WTC11 (cell line): ENCODE measurements around the gene CRK. TPM values are rescaled to one million over a fixed set of nuclear protein-coding genes. Genes with fewer than 3 reads are reported as not detected.

Source experiments
- ATAC-seq: fragments of 200-7000 bp; cut with Tn5 transposase; 2 replicates; pipeline ENCODE4 v1.10.0; 2021; ENCODE audit warnings: mild to moderate bottlenecking, moderate library complexity
- CTCF ChIA-PET: fragments of 300-600 bp; sonication (Branson Sonifier 250); formaldehyde crosslinking; loops from one replicate; lab custom pipeline; 2021; ENCODE audit warnings: antibody characterized with exemption; lab: Charles Lee
- POLR2A ChIA-PET: fragments of 350-600 bp; sonication (Branson Sonifier 250); formaldehyde crosslinking; loops from one replicate; lab custom pipeline; 2021; ENCODE audit warnings: antibody characterized with exemption; lab: Charles Lee
- DNase-seq: peaks from one replicate; pipeline ENCODE4 v3.0.0; 2021; ENCODE audit warnings: low spot score
- H3K27ac Mint-ChIP-seq: 2 replicates; pipeline ENCODE4 v1.8.0; 2021; ENCODE audit warnings: mixed read lengths
- H3K27me3 Mint-ChIP-seq: 2 replicates; pipeline ENCODE4 v1.8.0; 2021; ENCODE audit warnings: low read depth, mild to moderate bottlenecking, moderate library complexity, mixed read lengths
- H3K36me3 Mint-ChIP-seq: 2 replicates; pipeline ENCODE4 v1.8.0; 2021; ENCODE audit warnings: mixed read lengths
- H3K4me1 Mint-ChIP-seq: 2 replicates; pipeline ENCODE4 v1.8.0; 2022; ENCODE audit warnings: mixed read lengths
- H3K4me3 Mint-ChIP-seq: 2 replicates; pipeline ENCODE4 v1.8.0; 2021; ENCODE audit warnings: mild to moderate bottlenecking, moderate library complexity, mixed read lengths
- H3K9me3 Mint-ChIP-seq: 2 replicates; pipeline ENCODE4 v1.8.0; 2021; ENCODE audit warnings: mixed read lengths
- ATF6 ChIP-seq: sonication (generic); formaldehyde crosslinking; IDR thresholded peaks from 2 replicates; pipeline ENCODE4 v1.8.1; 2023; ENCODE audit warnings: mild to moderate bottlenecking, missing genetic modification reagents
- CBFB ChIP-seq: sonication (generic); formaldehyde crosslinking; IDR thresholded peaks from 2 replicates; pipeline ENCODE4 v1.8.1; 2022; ENCODE audit warnings: mild to moderate bottlenecking, low read depth, missing genetic modification reagents
- CTCF ChIP-seq: fragments of 200-600 bp; IDR thresholded peaks from 2 replicates; pipeline ENCODE4 v1.8.0; 2022; ENCODE audit warnings: antibody characterized with exemption
- E2F1 ChIP-seq: sonication (generic); formaldehyde crosslinking; IDR thresholded peaks from 2 replicates; pipeline ENCODE4 v1.8.0; 2022; ENCODE audit warnings: mild to moderate bottlenecking, missing genetic modification reagents
- FOXJ3 ChIP-seq: sonication (generic); formaldehyde crosslinking; IDR thresholded peaks from 2 replicates; pipeline ENCODE4 v1.9.0; 2021; ENCODE audit warnings: missing genetic modification reagents, mild to moderate bottlenecking, borderline replicate concordance
- FOXK1 ChIP-seq: sonication (generic); formaldehyde crosslinking; IDR thresholded peaks from 2 replicates; pipeline ENCODE4 v1.8.0; 2022; ENCODE audit warnings: mild to moderate bottlenecking, moderate library complexity, missing genetic modification reagents
- FOXP4 ChIP-seq: sonication (generic); formaldehyde crosslinking; IDR thresholded peaks from 2 replicates; pipeline ENCODE4 v1.8.0; 2022; ENCODE audit warnings: mild to moderate bottlenecking, missing genetic modification reagents
- HMGXB4 ChIP-seq: sonication (generic); formaldehyde crosslinking; IDR thresholded peaks from 2 replicates; pipeline ENCODE4 v1.8.1; 2023; ENCODE audit warnings: mild to moderate bottlenecking, moderate library complexity, missing genetic modification reagents
- JUN ChIP-seq: sonication (generic); formaldehyde crosslinking; IDR thresholded peaks from 2 replicates; pipeline ENCODE4 v1.8.0; 2023; ENCODE audit warnings: mild to moderate bottlenecking, missing genetic modification reagents
- MXD4 ChIP-seq: fragments of 250-450 bp; sonication (Bioruptor Pico); IDR thresholded peaks from 2 replicates; pipeline ENCODE4 v1.8.0; 2021; ENCODE audit warnings: mild to moderate bottlenecking, moderate library complexity, borderline replicate concordance
- NFE2L1 ChIP-seq: sonication (generic); formaldehyde crosslinking; IDR thresholded peaks from 2 replicates; pipeline ENCODE4 v1.8.1; 2023; ENCODE audit warnings: missing genetic modification reagents
- OVOL2 ChIP-seq: fragments of 250-450 bp; sonication (Bioruptor Pico); IDR thresholded peaks from 2 replicates; pipeline ENCODE4 v1.9.0; 2021; ENCODE audit warnings: mild to moderate bottlenecking, borderline replicate concordance
- SMAD4 ChIP-seq: sonication (generic); formaldehyde crosslinking; IDR thresholded peaks from 2 replicates; pipeline ENCODE4 v1.8.0; 2022; ENCODE audit warnings: mild to moderate bottlenecking, missing genetic modification reagents
- TEAD4 ChIP-seq: sonication (generic); formaldehyde crosslinking; IDR thresholded peaks from 2 replicates; pipeline ENCODE4 v1.8.0; 2022; ENCODE audit warnings: mild to moderate bottlenecking, missing genetic modification reagents
- TP53 ChIP-seq: sonication (generic); formaldehyde crosslinking; IDR thresholded peaks from 2 replicates; pipeline ENCODE4 v1.8.1; 2023; ENCODE audit warnings: mild to moderate bottlenecking, missing genetic modification reagents
- ZBTB21 ChIP-seq: sonication (generic); formaldehyde crosslinking; IDR thresholded peaks from 2 replicates; pipeline ENCODE4 v1.8.1; 2023; ENCODE audit warnings: mild to moderate bottlenecking, missing genetic modification reagents, borderline replicate concordance
- ZBTB43 ChIP-seq: sonication (generic); formaldehyde crosslinking; IDR thresholded peaks from 2 replicates; pipeline ENCODE4 v1.8.1; 2023; ENCODE audit warnings: mild to moderate bottlenecking, missing genetic modification reagents
- ZNF416 ChIP-seq: fragments of 250-450 bp; sonication (Bioruptor Pico); IDR thresholded peaks from 2 replicates; pipeline ENCODE4 v1.9.0; 2021; ENCODE audit warnings: mild to moderate bottlenecking, inconsistent platforms
- ZSCAN18 ChIP-seq: fragments of 250-450 bp; sonication (Bioruptor Pico); IDR thresholded peaks from 2 replicates; pipeline ENCODE4 v2.1.2; 2022; ENCODE audit warnings: mild to moderate bottlenecking, moderate library complexity
- total RNA-seq: library from RNA; stranded (reverse); gene quantifications from 3 replicates; pipeline ENCODE4 v1.2.3, GENCODE V29; 2021

Gene CRK
- total RNA-seq, 1 experiment from 2014 or later = 45.2 TPM

- DNase-seq = no peak
- CTCF ChIA-PET = interaction anchor here (1.3 kb wide), 1 partner anchor 106 kb away, joined by 4 read pairs; no protein-coding TSS in a partner anchor
- Mint-ChIP-seq H3K4me3 (no peak overlapping the region), H3K27ac (no peak overlapping the region), H3K27me3 (no peaks in the 10 kb centered on the region), H3K4me1 (peaks cover 9% of the 10 kb centered on the region), H3K9me3 (no peaks in the 10 kb centered on the region), H3K36me3 (peaks cover 33% of the 10 kb centered on the region)
- ATAC-seq = no peak
- TF ChIP-seq ZBTB21 (no peak), FOXJ3 (CRISPR knock-in tag) (no peak), OVOL2 (CRISPR knock-in tag) (no peak), ZSCAN18 (CRISPR knock-in tag) (no peak), ATF6 (CRISPR knock-in tag) (no peak), ZBTB43 (CRISPR knock-in tag) (no peak), ZNF416 (CRISPR knock-in tag) (no peak), MXD4 (no peak), NFE2L1 (CRISPR knock-in tag) (no peak), FOXP4 (no peak), TEAD4 (no peak), SMAD4 (no peak), HMGXB4 (CRISPR knock-in tag) (no peak), FOXK1 (no peak), CTCF (no peak), TP53 (CRISPR knock-in tag) (no peak), CBFB (CRISPR knock-in tag) (no peak), E2F1 (CRISPR knock-in tag) (no peak), JUN (CRISPR knock-in tag) (no peak)
- POLR2A ChIA-PET = interaction anchor here (0.5 to 0.6 kb wide), 2 partner anchors 11 to 667 kb away, joined by 3 read pairs; no protein-coding TSS in a partner anchor
Observed at GRCh38 chr17:1471490-1471889, 15.5 kb upstream of the CRK start.
